Osteocyte (in vitro differentiated cells): ENCODE measurements around the gene WWC2. TPM values are rescaled to one million over a fixed set of nuclear protein-coding genes. Genes with fewer than 3 reads are reported as not detected.
A peak's percentile ranks its signal among the peaks of the same experiment; 100 is the strongest.

Source experiments
- DNase-seq: peaks from one replicate; pipeline ENCODE4 v3.0.0; 2021; ENCODE audit warnings: mixed read lengths; ENCODE audit not compliant: unreplicated experiment; ENCODE audit errors: extremely low spot score
- H3K27ac Mint-ChIP-seq: one replicate; pipeline ENCODE4 v1.8.0; 2021; ENCODE audit warnings: mild to moderate bottlenecking, mixed read lengths; ENCODE audit not compliant: unreplicated experiment
- H3K27me3 Mint-ChIP-seq: one replicate; pipeline ENCODE4 v1.8.0; 2021; ENCODE audit warnings: mixed read lengths; ENCODE audit not compliant: unreplicated experiment
- H3K36me3 Mint-ChIP-seq: one replicate; pipeline ENCODE4 v1.8.0; 2021; ENCODE audit warnings: mixed read lengths; ENCODE audit not compliant: unreplicated experiment
- H3K4me1 Mint-ChIP-seq: one replicate; pipeline ENCODE4 v1.8.0; 2021; ENCODE audit warnings: mixed read lengths; ENCODE audit not compliant: unreplicated experiment
- H3K4me3 Mint-ChIP-seq: one replicate; pipeline ENCODE4 v1.8.0; 2021; ENCODE audit warnings: mild to moderate bottlenecking, moderate library complexity, mixed read lengths; ENCODE audit not compliant: unreplicated experiment
- H3K9me3 Mint-ChIP-seq: one replicate; pipeline ENCODE4 v1.8.0; 2021; ENCODE audit warnings: mixed read lengths; ENCODE audit not compliant: unreplicated experiment
- CTCF ChIP-seq: fragments of 200-600 bp; sonication (generic); IDR thresholded peaks from 2 replicates; pipeline ENCODE4 v1.5.0; 2021; ENCODE audit warnings: antibody characterized with exemption, mild to moderate bottlenecking, moderate library complexity
- total RNA-seq: library from RNA; stranded (reverse); gene quantifications from 2 replicates; pipeline ENCODE4 v1.2.1, GENCODE V29; 2021

Gene WWC2
- total RNA-seq, 1 donor from 2014 or later = 53.5 TPM

DNA sequence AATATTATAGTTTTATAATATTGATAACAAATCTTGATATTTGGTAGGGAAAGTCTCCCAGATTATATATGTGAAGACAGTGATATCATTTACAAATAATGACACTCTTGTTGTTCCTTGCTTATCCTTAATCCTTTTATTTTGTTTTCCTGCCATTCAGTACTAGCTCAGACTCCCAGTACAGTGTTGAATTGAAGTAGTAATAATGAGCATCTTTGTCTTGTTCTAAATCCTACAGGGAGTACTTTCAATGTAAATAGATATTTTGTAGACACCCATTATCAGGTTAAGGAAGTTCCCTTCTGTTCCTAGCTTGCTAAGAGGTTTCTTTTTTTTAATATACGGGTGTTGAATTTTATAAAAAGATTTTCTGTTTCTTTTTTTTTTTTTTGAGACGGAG lies 33.0 kb downstream of the WWC2 start:
- no peak overlapping the region for H3K4me3 Mint-ChIP-seq
- peaks cover 33% of the 10 kb centered on the region for H3K4me1 Mint-ChIP-seq
- DNase-seq = no peak
- no peaks in the 10 kb centered on the region for H3K9me3 Mint-ChIP-seq
- no peaks in the 10 kb centered on the region for H3K27me3 Mint-ChIP-seq
- no peaks in the 10 kb centered on the region for H3K36me3 Mint-ChIP-seq
- H3K27ac Mint-ChIP-seq = no peak overlapping the region
- no peak for TF ChIP-seq CTCF

DNA sequence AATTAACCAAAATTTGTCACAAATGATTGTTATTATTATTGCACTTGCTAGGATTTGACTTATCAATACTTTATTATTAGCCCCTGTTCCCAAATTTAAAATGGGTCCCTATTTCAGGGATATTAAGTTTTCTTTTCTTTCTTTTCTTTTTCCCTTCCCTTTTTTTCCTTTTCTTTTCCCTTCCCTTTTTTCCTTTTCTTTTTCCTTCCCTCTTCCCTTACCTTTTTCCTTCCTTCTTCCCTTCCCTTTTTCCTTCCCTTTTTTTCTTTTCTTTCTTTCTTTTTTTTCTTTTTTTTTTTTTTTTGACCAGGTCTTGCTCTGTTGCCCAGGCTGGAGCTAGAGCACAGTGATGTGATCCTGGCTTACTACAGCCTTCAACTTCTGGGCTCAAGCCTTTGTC lies 33.8 kb downstream of the WWC2 start:
- no peaks in the 10 kb centered on the region for H3K27me3 Mint-ChIP-seq
- H3K4me1 Mint-ChIP-seq = peaks cover 33% of the 10 kb centered on the region
- no peak for TF ChIP-seq CTCF
- no peaks in the 10 kb centered on the region for H3K9me3 Mint-ChIP-seq
- H3K36me3 Mint-ChIP-seq = no peaks in the 10 kb centered on the region
- H3K27ac Mint-ChIP-seq = no peak overlapping the region
- no peak for DNase-seq
- H3K4me3 Mint-ChIP-seq = no peak overlapping the region

DNA sequence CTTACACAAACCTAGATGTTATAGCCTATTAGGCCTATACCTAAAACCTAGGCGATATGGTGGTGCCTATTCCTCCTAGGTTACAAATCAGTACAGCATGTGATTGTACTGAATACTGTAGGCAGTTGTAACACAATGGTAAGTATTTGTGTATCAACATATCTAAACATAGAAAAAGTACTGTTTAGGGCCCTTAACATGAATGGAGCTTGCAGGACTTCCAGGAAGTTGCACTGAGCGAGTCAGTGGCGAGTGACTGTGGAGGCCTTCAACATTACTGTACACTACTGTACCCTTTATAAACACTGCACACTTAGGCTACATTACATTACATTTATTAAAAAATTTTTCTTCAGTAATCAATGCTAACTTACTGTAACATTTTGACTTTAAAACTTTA lies 37.8 kb downstream of the WWC2 start:
- H3K27me3 Mint-ChIP-seq = no peaks in the 10 kb centered on the region
- DNase-seq = no peak
- H3K4me3 Mint-ChIP-seq = no peak overlapping the region
- no peak overlapping the region for H3K27ac Mint-ChIP-seq
- no peaks in the 10 kb centered on the region for H3K36me3 Mint-ChIP-seq
- TF ChIP-seq CTCF = no peak
- H3K4me1 Mint-ChIP-seq = peaks cover 41% of the 10 kb centered on the region
- H3K9me3 Mint-ChIP-seq = no peaks in the 10 kb centered on the region

DNA sequence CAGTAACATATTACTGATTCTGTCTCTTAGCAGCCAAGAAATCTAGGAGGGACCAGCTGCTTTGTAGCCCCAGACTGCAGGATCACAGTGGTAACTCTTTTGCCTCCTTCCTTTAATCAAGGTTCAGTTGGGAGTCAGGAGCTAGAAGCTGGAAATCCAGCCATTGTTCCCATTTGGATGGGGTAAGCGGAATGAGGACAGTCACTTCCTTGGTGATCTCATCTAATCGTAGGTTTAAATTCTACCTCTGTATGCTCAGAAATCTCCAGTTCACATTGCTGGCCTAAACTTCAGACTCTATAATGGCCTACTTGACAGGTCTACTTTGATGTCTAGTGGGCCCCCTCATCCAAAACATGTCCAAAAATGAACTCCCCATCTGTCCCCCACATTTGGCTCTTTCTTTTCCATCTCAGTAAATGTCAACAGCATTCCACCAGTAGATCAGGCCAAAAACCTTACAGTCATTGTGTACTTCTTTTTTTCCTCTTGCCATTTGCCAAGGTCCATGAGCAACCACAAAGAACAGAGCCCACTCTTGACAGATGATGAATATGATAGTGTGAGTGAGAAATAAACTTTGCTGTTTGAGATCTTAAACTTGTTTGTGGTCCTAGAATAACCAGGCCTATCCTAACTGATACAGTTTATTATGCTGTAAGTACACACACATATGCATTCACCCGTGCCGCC lies 40.1 kb downstream of the WWC2 start:
- no peak for DNase-seq
- no peaks in the 10 kb centered on the region for H3K9me3 Mint-ChIP-seq
- no peaks in the 10 kb centered on the region for H3K27me3 Mint-ChIP-seq
- H3K36me3 Mint-ChIP-seq = no peaks in the 10 kb centered on the region
- TF ChIP-seq CTCF = no peak
- no peak overlapping the region for H3K27ac Mint-ChIP-seq
- no peak overlapping the region for H3K4me3 Mint-ChIP-seq
- peaks cover 47% of the 10 kb centered on the region for H3K4me1 Mint-ChIP-seq

- no peak for TF ChIP-seq CTCF
- no peak for DNase-seq
- peaks cover 43% of the 10 kb centered on the region for H3K4me1 Mint-ChIP-seq
- H3K4me3 Mint-ChIP-seq = no peak overlapping the region
- H3K36me3 Mint-ChIP-seq = no peaks in the 10 kb centered on the region
- H3K27me3 Mint-ChIP-seq = no peaks in the 10 kb centered on the region
- H3K9me3 Mint-ChIP-seq = no peaks in the 10 kb centered on the region
- H3K27ac Mint-ChIP-seq = peak overlapping the region; percentile 59
These were observed 41.0 kb downstream of the WWC2 start for GRCh38 chr4:183139972-183140570.
